ENCODE results near the gene LRRC26. TPM values are rescaled to one million over a fixed set of nuclear protein-coding genes. Genes with fewer than 3 reads are reported as not detected.
A peak's percentile ranks its signal among the peaks of the same experiment; 100 is the strongest.

LRRC26 gene
- total and polyA plus RNA-seq, 2 experiments from 2014 or later = not detected

GRCh38 chr9:137188490-137189296, 18.8 kb upstream of the LRRC26 start, which contains the start of the genes ANAPC2 and SSNA1:
ANAPC2 (minus strand) TSS chr9:137188560; CDS start chr9:137188532, 28 bp downstream.
SSNA1 (plus strand) TSS chr9:137188676; CDS start chr9:137188727, 51 bp downstream.
- H3F3A ChIP-seq (ENCODE audit: insufficient read depth) = peaks cover 10% of the 10 kb centered on the region
- no peaks in the 10 kb centered on the region for H3K27me3 ChIP-seq (replicated peaks; ENCODE audit: insufficient read depth)
- peak within 1 kb of the TSS; percentile 93 for H3K9ac ChIP-seq
- peak within 1 kb of the TSS; percentile 69 for H2AFZ ChIP-seq
- peak; percentile 95 for DNase-seq
- no peaks in the 10 kb centered on the region for H3K9me3 ChIP-seq (ENCODE audit: low read depth)
- WGBS, 2 experiments (ENCODE audit: low coverage in 1 of 2, low lambda C conversion rate in 2 of 2, missing lambda C conversion rate in 2 of 2) = 0 to 1% methylated on average over 80 to 97 of the region's 98 CpGs
- H3K27ac ChIP-seq = peak within 1 kb of the TSS; percentile 93
- peak within 1 kb of the TSS; percentile 83 for H3K4me3 ChIP-seq
- H3K4me1 ChIP-seq (ENCODE audit: insufficient read depth) = peaks cover 16% of the 10 kb centered on the region
- no peak for TF ChIP-seq EZH2phosphoT487 (IDR thresholded peaks at IDR 0.05; ENCODE audit: insufficient read depth, low read depth)
- TF ChIP-seq EZH2 (IDR thresholded peaks at IDR 0.05; ENCODE audit: insufficient read depth, poor library complexity, severe bottlenecking) = no peak
- H3K9me2 ChIP-seq (ENCODE audit: insufficient read depth) = no peaks in the 10 kb centered on the region
- peaks cover 74% of the 10 kb centered on the region for H3K79me2 ChIP-seq (ENCODE audit: insufficient read depth)
- H3K36me3 ChIP-seq (ENCODE audit: low read depth) = no peaks in the 10 kb centered on the region
- in situ Hi-C loops (cut with MboI) = no loop called here
- H4K20me1 ChIP-seq (ENCODE audit: insufficient read depth) = no peaks in the 10 kb centered on the region
- H3K4me2 ChIP-seq (ENCODE audit: unreplicated experiment) = peak within 1 kb of the TSS; percentile 93

GRCh38 chr9:137188086-137188489, 18.2 kb upstream of the LRRC26 start:
- H3K9me3 ChIP-seq (ENCODE audit: low read depth) = no peaks in the 10 kb centered on the region
- H4K20me1 ChIP-seq (ENCODE audit: insufficient read depth) = no peaks in the 10 kb centered on the region
- in situ Hi-C loops (cut with MboI) = no loop called here
- H3K4me1 ChIP-seq (ENCODE audit: insufficient read depth) = peaks cover 16% of the 10 kb centered on the region
- no peaks in the 10 kb centered on the region for H3K27me3 ChIP-seq (replicated peaks; ENCODE audit: insufficient read depth)
- H3K36me3 ChIP-seq (ENCODE audit: low read depth) = no peaks in the 10 kb centered on the region; the same call in 1 of the 2 replicates
- H3K4me2 ChIP-seq (ENCODE audit: unreplicated experiment) = peak overlapping the region; percentile 82
- peak overlapping the region; percentile 93 for H3K27ac ChIP-seq
- no peak for TF ChIP-seq EZH2phosphoT487 (IDR thresholded peaks at IDR 0.05; ENCODE audit: insufficient read depth, low read depth)
- TF ChIP-seq EZH2 (IDR thresholded peaks at IDR 0.05; ENCODE audit: insufficient read depth, poor library complexity, severe bottlenecking) = no peak
- H3K9me2 ChIP-seq (ENCODE audit: insufficient read depth) = no peaks in the 10 kb centered on the region
- H3K4me3 ChIP-seq = peak overlapping the region; percentile 83
- peak overlapping the region; percentile 69 for H2AFZ ChIP-seq
- WGBS, 2 experiments (ENCODE audit: low coverage in 1 of 2, low lambda C conversion rate in 2 of 2, missing lambda C conversion rate in 2 of 2) = 1 to 2% methylated on average over 25 to 31 of the region's 31 CpGs
- peaks cover 10% of the 10 kb centered on the region for H3F3A ChIP-seq (ENCODE audit: insufficient read depth)
- DNase-seq = no peak
- H3K79me2 ChIP-seq (ENCODE audit: insufficient read depth) = peaks cover 68% of the 10 kb centered on the region
- H3K9ac ChIP-seq = peak overlapping the region; percentile 93

- Histone ChIP-seq H3K9me3 (ENCODE audit: low read depth) (no peaks in the 10 kb centered on the region), H3K4me2 (ENCODE audit: unreplicated experiment) (peak overlapping the region; percentile 82), H4K20me1 (ENCODE audit: insufficient read depth) (no peaks in the 10 kb centered on the region), H3K4me3 (peak overlapping the region; percentile 83), H3K9ac (peak overlapping the region; percentile 93), H3K36me3 (ENCODE audit: low read depth) (no peaks in the 10 kb centered on the region; the same call in 1 of the 2 replicates), H3K27me3 (replicated peaks; ENCODE audit: insufficient read depth) (no peaks in the 10 kb centered on the region), H2AFZ (no peak overlapping the region), H3K4me1 (ENCODE audit: insufficient read depth) (peaks cover 16% of the 10 kb centered on the region), H3K79me2 (ENCODE audit: insufficient read depth) (peaks cover 62% of the 10 kb centered on the region), H3K9me2 (ENCODE audit: insufficient read depth) (no peaks in the 10 kb centered on the region), H3K27ac (no peak overlapping the region), H3F3A (ENCODE audit: insufficient read depth) (peaks cover 10% of the 10 kb centered on the region)
- DNase-seq = no peak
- in situ Hi-C loops (cut with MboI) = no loop called here
- TF ChIP-seq EZH2phosphoT487 (IDR thresholded peaks at IDR 0.05; ENCODE audit: insufficient read depth, low read depth) (no peak), EZH2 (IDR thresholded peaks at IDR 0.05; ENCODE audit: insufficient read depth, poor library complexity, severe bottlenecking) (no peak)
- 68 to 76% methylated on average over 15 of the region's 15 CpGs for WGBS, 2 experiments (ENCODE audit: low coverage in 1 of 2, low lambda C conversion rate in 2 of 2, missing lambda C conversion rate in 2 of 2)
Measured at GRCh38 chr9:137187386-137187785, 17.5 kb upstream of the LRRC26 start.

DNA sequence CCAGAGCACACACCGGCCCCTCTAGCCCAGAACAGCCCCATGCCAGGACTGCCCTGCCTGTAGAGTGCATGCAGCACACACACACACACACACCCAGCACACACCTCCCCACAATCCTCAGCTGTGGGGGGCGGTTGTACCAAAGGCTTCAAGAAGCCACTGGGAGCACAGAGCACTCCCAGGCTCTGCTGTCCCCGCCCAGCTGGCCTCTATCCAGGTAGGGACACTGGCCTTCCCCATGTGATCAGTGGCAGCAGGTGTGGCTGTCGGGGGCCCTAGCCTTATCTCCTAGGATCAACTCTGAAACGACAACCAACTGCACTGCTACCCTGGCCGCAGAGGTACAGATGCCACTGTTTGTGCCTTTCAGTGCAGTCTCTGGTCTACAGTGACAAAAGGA, 16.5 kb upstream of the LRRC26 start:
- peak overlapping the region; percentile 20 for H3K4me2 ChIP-seq (ENCODE audit: unreplicated experiment)
- TF ChIP-seq EZH2phosphoT487 (IDR thresholded peaks at IDR 0.05; ENCODE audit: insufficient read depth, low read depth) = no peak
- no peak for TF ChIP-seq EZH2 (IDR thresholded peaks at IDR 0.05; ENCODE audit: insufficient read depth, poor library complexity, severe bottlenecking)
- peaks cover 16% of the 10 kb centered on the region for H3K4me1 ChIP-seq (ENCODE audit: insufficient read depth)
- peaks cover 10% of the 10 kb centered on the region for H3F3A ChIP-seq (ENCODE audit: insufficient read depth)
- no peaks in the 10 kb centered on the region for H3K9me2 ChIP-seq (ENCODE audit: insufficient read depth)
- H3K9me3 ChIP-seq (ENCODE audit: low read depth) = no peaks in the 10 kb centered on the region
- no peak overlapping the region for H2AFZ ChIP-seq
- H3K27me3 ChIP-seq (replicated peaks; ENCODE audit: insufficient read depth) = no peaks in the 10 kb centered on the region
- no peak overlapping the region for H3K9ac ChIP-seq
- no peak overlapping the region for H3K27ac ChIP-seq
- in situ Hi-C loops (cut with MboI) = no loop called here
- no peak for DNase-seq
- H3K79me2 ChIP-seq (ENCODE audit: insufficient read depth) = peaks cover 52% of the 10 kb centered on the region
- H3K36me3 ChIP-seq (ENCODE audit: low read depth) = no peaks in the 10 kb centered on the region; the same call in 1 of the 2 replicates
- WGBS, 2 experiments (ENCODE audit: low coverage in 1 of 2, low lambda C conversion rate in 2 of 2, missing lambda C conversion rate in 2 of 2) = 69 to 79% methylated on average over 6 of the region's 6 CpGs
- no peaks in the 10 kb centered on the region for H4K20me1 ChIP-seq (ENCODE audit: insufficient read depth)
- 0 out of 2 replicates have a peak overlapping the region, but pooled peaks have one; percentile 83 for H3K4me3 ChIP-seq

Measured in GM23248 (cell line).